Osteocyte (in vitro differentiated cells): ENCODE measurements around the gene FUT3. TPM values are rescaled to one million over a fixed set of nuclear protein-coding genes. Genes with fewer than 3 reads are reported as not detected.

Source experiments
- DNase-seq: peaks from one replicate; pipeline ENCODE4 v3.0.0; 2021; ENCODE audit warnings: mixed read lengths; ENCODE audit not compliant: unreplicated experiment; ENCODE audit errors: extremely low spot score
- H3K27ac Mint-ChIP-seq: one replicate; pipeline ENCODE4 v1.8.0; 2021; ENCODE audit warnings: mild to moderate bottlenecking, mixed read lengths; ENCODE audit not compliant: unreplicated experiment
- H3K27me3 Mint-ChIP-seq: one replicate; pipeline ENCODE4 v1.8.0; 2021; ENCODE audit warnings: mixed read lengths; ENCODE audit not compliant: unreplicated experiment
- H3K36me3 Mint-ChIP-seq: one replicate; pipeline ENCODE4 v1.8.0; 2021; ENCODE audit warnings: mixed read lengths; ENCODE audit not compliant: unreplicated experiment
- H3K4me1 Mint-ChIP-seq: one replicate; pipeline ENCODE4 v1.8.0; 2021; ENCODE audit warnings: mixed read lengths; ENCODE audit not compliant: unreplicated experiment
- H3K4me3 Mint-ChIP-seq: one replicate; pipeline ENCODE4 v1.8.0; 2021; ENCODE audit warnings: mild to moderate bottlenecking, moderate library complexity, mixed read lengths; ENCODE audit not compliant: unreplicated experiment
- H3K9me3 Mint-ChIP-seq: one replicate; pipeline ENCODE4 v1.8.0; 2021; ENCODE audit warnings: mixed read lengths; ENCODE audit not compliant: unreplicated experiment
- CTCF ChIP-seq: fragments of 200-600 bp; sonication (generic); IDR thresholded peaks from 2 replicates; pipeline ENCODE4 v1.5.0; 2021; ENCODE audit warnings: antibody characterized with exemption, mild to moderate bottlenecking, moderate library complexity
- total RNA-seq: library from RNA; stranded (reverse); gene quantifications from 2 replicates; pipeline ENCODE4 v1.2.1, GENCODE V29; 2021

FUT3 gene
- total RNA-seq, 1 donor from 2014 or later, result not detected

GRCh38 chr19:5873617-5874199 lies 22.5 kb upstream of the FUT3 start:
- no peak for DNase-seq
- H3K4me1 Mint-ChIP-seq, result no peaks in the 10 kb centered on the region
- H3K9me3 Mint-ChIP-seq, result no peaks in the 10 kb centered on the region
- TF ChIP-seq CTCF, result no peak
- H3K27me3 Mint-ChIP-seq, result peaks cover 2% of the 10 kb centered on the region
- no peaks in the 10 kb centered on the region for H3K36me3 Mint-ChIP-seq
- no peak overlapping the region for H3K27ac Mint-ChIP-seq
- no peak overlapping the region for H3K4me3 Mint-ChIP-seq

GRCh38 chr19:5870986-5871394 lies 19.7 kb upstream of the FUT3 start:
- Mint-ChIP-seq H3K4me1 (no peaks in the 10 kb centered on the region), H3K27ac (no peak overlapping the region), H3K27me3 (no peaks in the 10 kb centered on the region), H3K4me3 (no peak overlapping the region), H3K36me3 (no peaks in the 10 kb centered on the region), H3K9me3 (no peaks in the 10 kb centered on the region)
- no peak for TF ChIP-seq CTCF
- DNase-seq, result no peak

- no peaks in the 10 kb centered on the region for H3K36me3 Mint-ChIP-seq
- no peaks in the 10 kb centered on the region for H3K27me3 Mint-ChIP-seq
- H3K4me1 Mint-ChIP-seq, result no peaks in the 10 kb centered on the region
- no peak overlapping the region for H3K27ac Mint-ChIP-seq
- no peaks in the 10 kb centered on the region for H3K9me3 Mint-ChIP-seq
- no peak for TF ChIP-seq CTCF
- no peak for DNase-seq
- no peak overlapping the region for H3K4me3 Mint-ChIP-seq
Measured at GRCh38 chr19:5867201-5868136, 16.2 kb upstream of the FUT3 start.

- H3K27me3 Mint-ChIP-seq, result peaks cover 6% of the 10 kb centered on the region
- H3K4me1 Mint-ChIP-seq, result no peaks in the 10 kb centered on the region
- no peak for TF ChIP-seq CTCF
- no peak overlapping the region for H3K4me3 Mint-ChIP-seq
- no peak for DNase-seq
- no peak overlapping the region for H3K27ac Mint-ChIP-seq
- H3K36me3 Mint-ChIP-seq, result no peaks in the 10 kb centered on the region
- no peaks in the 10 kb centered on the region for H3K9me3 Mint-ChIP-seq
Measured at GRCh38 chr19:5865772-5866171, 14.5 kb upstream of the FUT3 start.
